ENCODE measurements around the gene MAGI2.

- TF ChIP-seq POLR2A (IDR thresholded peaks at IDR 0.05), result no peak
- TF ChIP-seq CTCF (IDR thresholded peaks at IDR 0.05), result no peak
Measured at GRCh38 chr7:79217468-79217867, 236.0 kb downstream of the MAGI2 start.

Measured in body of pancreas (tissue), 4 donors.